ENCODE data around the gene PHF1.

Gene PHF1

GRCh38 chr6:33437666-33438065 is 26.9 kb downstream of the PHF1 start:
- TF ChIP-seq, protein P1, sequence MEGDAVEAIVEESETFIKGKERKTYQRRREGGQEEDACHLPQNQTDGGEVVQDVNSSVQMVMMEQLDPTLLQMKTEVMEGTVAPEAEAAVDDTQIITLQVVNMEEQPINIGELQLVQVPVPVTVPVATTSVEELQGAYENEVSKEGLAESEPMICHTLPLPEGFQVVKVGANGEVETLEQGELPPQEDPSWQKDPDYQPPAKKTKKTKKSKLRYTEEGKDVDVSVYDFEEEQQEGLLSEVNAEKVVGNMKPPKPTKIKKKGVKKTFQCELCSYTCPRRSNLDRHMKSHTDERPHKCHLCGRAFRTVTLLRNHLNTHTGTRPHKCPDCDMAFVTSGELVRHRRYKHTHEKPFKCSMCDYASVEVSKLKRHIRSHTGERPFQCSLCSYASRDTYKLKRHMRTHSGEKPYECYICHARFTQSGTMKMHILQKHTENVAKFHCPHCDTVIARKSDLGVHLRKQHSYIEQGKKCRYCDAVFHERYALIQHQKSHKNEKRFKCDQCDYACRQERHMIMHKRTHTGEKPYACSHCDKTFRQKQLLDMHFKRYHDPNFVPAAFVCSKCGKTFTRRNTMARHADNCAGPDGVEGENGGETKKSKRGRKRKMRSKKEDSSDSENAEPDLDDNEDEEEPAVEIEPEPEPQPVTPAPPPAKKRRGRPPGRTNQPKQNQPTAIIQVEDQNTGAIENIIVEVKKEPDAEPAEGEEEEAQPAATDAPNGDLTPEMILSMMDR (IDR thresholded peaks at IDR 0.05; ENCODE audit: low read length, missing control alignments) = no peak
- no peak for DNase-seq (ENCODE audit: low read depth)
- no peak overlapping the region for H3K4me3 ChIP-seq (replicated peaks; ENCODE audit: low read depth, low read length)

- no peak for DNase-seq (ENCODE audit: low read depth)
- TF ChIP-seq, protein P1 (IDR thresholded peaks at IDR 0.05; ENCODE audit: low read length, missing control alignments) = no peak
- H3K4me3 ChIP-seq (replicated peaks; ENCODE audit: low read depth, low read length) = no peak overlapping the region
Measured at GRCh38 chr6:33438978-33439594, 28.3 kb downstream of the PHF1 start.

- TF ChIP-seq, protein P1 (IDR thresholded peaks at IDR 0.05; ENCODE audit: low read length, missing control alignments) = no peak
- H3K4me3 ChIP-seq (replicated peaks; ENCODE audit: low read depth, low read length) = no peak overlapping the region
- DNase-seq (ENCODE audit: low read depth) = no peak
Measured at GRCh38 chr6:33439956-33440648, 29.3 kb downstream of the PHF1 start.

DNA sequence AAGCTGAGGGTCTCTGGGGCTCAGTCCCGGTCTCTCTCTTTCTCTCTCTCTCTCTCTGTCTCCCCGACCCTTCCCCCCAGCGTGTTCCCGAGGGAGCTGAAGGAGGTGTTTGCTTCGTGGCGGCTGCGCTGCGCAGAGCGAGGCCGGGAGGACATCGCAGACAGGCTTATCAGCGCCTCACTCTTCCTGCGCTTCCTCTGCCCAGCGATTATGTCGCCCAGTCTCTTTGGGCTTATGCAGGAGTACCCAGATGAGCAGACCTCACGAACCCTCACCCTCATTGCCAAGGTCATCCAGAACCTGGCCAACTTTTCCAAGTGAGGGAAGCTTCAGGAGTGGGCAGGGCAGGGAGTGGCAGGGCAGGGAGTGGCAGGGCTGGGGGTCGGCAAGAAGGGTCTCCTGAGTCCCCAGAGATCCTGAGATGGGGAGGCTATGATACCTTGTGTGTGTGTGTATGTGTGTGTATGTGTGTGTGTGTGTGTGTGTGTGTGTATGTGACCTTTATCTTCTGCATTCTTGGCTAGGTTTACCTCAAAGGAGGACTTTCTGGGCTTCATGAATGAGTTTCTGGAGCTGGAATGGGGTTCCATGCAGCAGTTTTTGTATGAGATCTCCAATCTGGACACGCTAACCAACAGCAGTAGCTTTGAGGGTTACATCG is 30.0 kb downstream of the PHF1 start:
- no peak for DNase-seq (ENCODE audit: low read depth)
- TF ChIP-seq, protein P1 (IDR thresholded peaks at IDR 0.05; ENCODE audit: low read length, missing control alignments) = no peak
- no peak overlapping the region for H3K4me3 ChIP-seq (replicated peaks; ENCODE audit: low read depth, low read length)

DNA sequence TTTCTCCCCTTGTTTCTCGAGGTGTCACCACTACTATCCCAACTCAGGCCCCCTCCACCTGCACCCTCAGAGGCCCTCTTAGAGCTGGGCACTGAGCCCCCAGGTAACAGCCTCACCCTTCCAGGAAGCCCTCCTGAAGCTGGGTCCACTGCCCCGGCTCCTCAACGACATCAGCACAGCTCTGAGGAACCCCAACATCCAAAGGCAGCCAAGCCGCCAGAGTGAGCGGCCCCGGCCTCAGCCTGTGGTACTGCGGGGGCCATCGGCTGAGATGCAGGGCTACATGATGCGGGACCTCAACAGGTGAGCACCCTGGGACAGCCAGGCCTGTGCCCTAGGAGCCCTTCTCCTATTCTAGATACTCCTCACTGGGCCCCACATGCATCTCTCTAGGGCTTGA is 30.6 kb downstream of the PHF1 start:
- TF ChIP-seq, protein P1 (IDR thresholded peaks at IDR 0.05; ENCODE audit: low read length, missing control alignments) = no peak
- DNase-seq (ENCODE audit: low read depth) = no peak
- H3K4me3 ChIP-seq (replicated peaks; ENCODE audit: low read depth, low read length) = no peak overlapping the region

- DNase-seq (ENCODE audit: low read depth) = no peak
- TF ChIP-seq, protein P1 (IDR thresholded peaks at IDR 0.05; ENCODE audit: low read length, missing control alignments) = no peak
- no peak overlapping the region for H3K4me3 ChIP-seq (replicated peaks; ENCODE audit: low read depth, low read length)
Measured at GRCh38 chr6:33442283-33442682, 31.5 kb downstream of the PHF1 start.

Measured in fibroblast of pulmonary artery (primary cell).